Prostate gland (tissue), 2 donors: Measurements from ENCODE around the gene SUPT3H.

ENCODE experiments used
- POLR2A ChIP-seq: fragments of 450-650 bp; IDR thresholded peaks from one replicate; pipeline ENCODE4 v1.6.1; 2016; ENCODE audit warnings: antibody characterized with exemption, mild to moderate bottlenecking
- POLR2AphosphoS5 ChIP-seq: sonication (generic); formaldehyde crosslinking; IDR thresholded peaks from one replicate; pipeline ENCODE4 v1.6.1; 2017; ENCODE audit warnings: antibody characterized with exemption
- TF ChIP-seq, protein P1 (sequence below), 4 experiments: fragments of 200-600 bp in 2 of 4; fragments of 450-650 bp in 2 of 4; sonication (generic) in 2 of 4; IDR thresholded peaks; 1 replicate in 3 of 4; 2 replicates in 1 of 4; pipeline ENCODE4 v1.5.1; 2016 to 2019; ENCODE audit warnings: antibody characterized with exemption in 4 of 4, mild to moderate bottlenecking in 2 of 4, moderate library complexity in 2 of 4

DNA sequence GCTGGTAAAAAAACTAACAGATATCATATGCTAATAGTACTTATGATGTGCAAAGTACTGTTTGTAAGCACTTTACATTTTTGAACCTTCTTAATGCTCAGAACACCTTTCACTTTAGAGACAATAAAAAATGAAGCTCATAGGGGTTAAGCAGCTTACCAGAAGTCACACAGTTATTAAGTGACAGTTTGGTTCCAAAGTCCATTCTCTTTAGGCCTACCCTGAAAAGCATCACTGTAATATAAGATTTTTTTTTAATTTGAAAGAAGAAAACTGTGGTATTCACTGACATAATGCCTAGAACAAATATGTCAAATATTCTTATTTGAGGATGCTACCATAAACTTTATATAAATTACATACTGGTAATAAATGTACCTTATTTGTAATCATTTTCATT, 177.2 kb downstream of the SUPT3H start:
- TF ChIP-seq, protein P1, sequence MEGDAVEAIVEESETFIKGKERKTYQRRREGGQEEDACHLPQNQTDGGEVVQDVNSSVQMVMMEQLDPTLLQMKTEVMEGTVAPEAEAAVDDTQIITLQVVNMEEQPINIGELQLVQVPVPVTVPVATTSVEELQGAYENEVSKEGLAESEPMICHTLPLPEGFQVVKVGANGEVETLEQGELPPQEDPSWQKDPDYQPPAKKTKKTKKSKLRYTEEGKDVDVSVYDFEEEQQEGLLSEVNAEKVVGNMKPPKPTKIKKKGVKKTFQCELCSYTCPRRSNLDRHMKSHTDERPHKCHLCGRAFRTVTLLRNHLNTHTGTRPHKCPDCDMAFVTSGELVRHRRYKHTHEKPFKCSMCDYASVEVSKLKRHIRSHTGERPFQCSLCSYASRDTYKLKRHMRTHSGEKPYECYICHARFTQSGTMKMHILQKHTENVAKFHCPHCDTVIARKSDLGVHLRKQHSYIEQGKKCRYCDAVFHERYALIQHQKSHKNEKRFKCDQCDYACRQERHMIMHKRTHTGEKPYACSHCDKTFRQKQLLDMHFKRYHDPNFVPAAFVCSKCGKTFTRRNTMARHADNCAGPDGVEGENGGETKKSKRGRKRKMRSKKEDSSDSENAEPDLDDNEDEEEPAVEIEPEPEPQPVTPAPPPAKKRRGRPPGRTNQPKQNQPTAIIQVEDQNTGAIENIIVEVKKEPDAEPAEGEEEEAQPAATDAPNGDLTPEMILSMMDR (IDR thresholded peaks at IDR 0.05), result no peak
- TF ChIP-seq POLR2A, result no peak
- no peak for TF ChIP-seq POLR2AphosphoS5
